Activated naive CD4-positive, alpha-beta T cell treated with anti-CD3 and anti-CD28 coated beads, Interleukin-2, amount 50 U/mL, for 24 hours (primary cell): ENCODE measurements around the gene HBA1.
A peak's percentile ranks its signal among the peaks of the same experiment; 100 is the strongest.
"Not testable (repeated sequence)": the region's sequence is repeated elsewhere in the genome, so short reads cannot be mapped to it uniquely, and the experiment has no call there.

ENCODE experiments used
- H3K27ac Mint-ChIP-seq: one replicate; pipeline ENCODE4 v1.8.0; 2021; ENCODE audit warnings: mild to moderate bottlenecking, mixed read lengths
- H3K27me3 Mint-ChIP-seq: one replicate; pipeline ENCODE4 v1.8.0; 2021; ENCODE audit warnings: mixed read lengths
- H3K36me3 Mint-ChIP-seq: one replicate; pipeline ENCODE4 v1.8.0; 2021; ENCODE audit warnings: mixed read lengths
- H3K4me1 Mint-ChIP-seq: one replicate; pipeline ENCODE4 v1.8.0; 2021; ENCODE audit warnings: mixed read lengths
- H3K4me3 Mint-ChIP-seq: one replicate; pipeline ENCODE4 v1.8.0; 2021; ENCODE audit warnings: mild to moderate bottlenecking, mixed read lengths
- H3K9me3 Mint-ChIP-seq: one replicate; pipeline ENCODE4 v1.8.0; 2021; ENCODE audit warnings: mixed read lengths

HBA1 gene

GRCh38 chr16:153129-153521 is 23.4 kb upstream of the HBA1 start:
- not testable (repeated sequence) for H3K9me3 Mint-ChIP-seq, H3K27ac Mint-ChIP-seq, H3K36me3 Mint-ChIP-seq

DNA sequence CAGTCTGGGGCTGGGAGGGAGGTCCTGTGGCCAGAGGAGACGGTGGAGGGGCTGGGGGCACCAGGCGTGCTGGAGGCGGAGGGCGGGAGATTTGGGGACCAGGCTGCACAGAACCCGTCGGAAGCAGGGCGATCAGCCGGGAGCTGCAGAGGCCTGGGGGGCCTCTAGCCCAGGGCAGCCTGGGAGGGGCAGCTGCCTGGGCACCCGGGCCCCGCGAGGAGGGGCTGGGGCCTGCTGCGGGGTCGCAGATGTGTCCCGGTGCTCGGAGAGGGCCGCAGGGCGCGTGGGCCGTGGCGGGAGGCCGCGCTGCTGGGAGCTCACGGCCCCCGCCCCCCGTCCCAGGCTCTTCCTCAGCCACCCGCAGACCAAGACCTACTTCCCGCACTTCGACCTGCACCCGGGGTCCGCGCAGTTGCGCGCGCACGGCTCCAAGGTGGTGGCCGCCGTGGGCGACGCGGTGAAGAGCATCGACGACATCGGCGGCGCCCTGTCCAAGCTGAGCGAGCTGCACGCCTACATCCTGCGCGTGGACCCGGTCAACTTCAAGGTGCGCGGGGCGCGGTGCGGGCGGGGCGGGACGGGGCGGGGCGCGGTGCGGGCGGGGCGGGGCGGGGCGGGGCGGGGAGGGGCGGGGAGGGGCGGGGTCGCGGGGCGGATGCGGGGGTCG is 22.8 kb upstream of the HBA1 start:
- peaks cover 23% of the 10 kb centered on the region for H3K27me3 Mint-ChIP-seq
- H3K4me3 Mint-ChIP-seq, H3K9me3 Mint-ChIP-seq, H3K4me1 Mint-ChIP-seq, H3K36me3 Mint-ChIP-seq, H3K27ac Mint-ChIP-seq: not testable (repeated sequence)

More at GRCh38 chr16:153129-153521, 23.4 kb upstream of the HBA1 start:
- H3K4me1 Mint-ChIP-seq, H3K4me3 Mint-ChIP-seq: not testable (repeated sequence)
- peaks cover 21% of the 10 kb centered on the region for H3K27me3 Mint-ChIP-seq

DNA sequence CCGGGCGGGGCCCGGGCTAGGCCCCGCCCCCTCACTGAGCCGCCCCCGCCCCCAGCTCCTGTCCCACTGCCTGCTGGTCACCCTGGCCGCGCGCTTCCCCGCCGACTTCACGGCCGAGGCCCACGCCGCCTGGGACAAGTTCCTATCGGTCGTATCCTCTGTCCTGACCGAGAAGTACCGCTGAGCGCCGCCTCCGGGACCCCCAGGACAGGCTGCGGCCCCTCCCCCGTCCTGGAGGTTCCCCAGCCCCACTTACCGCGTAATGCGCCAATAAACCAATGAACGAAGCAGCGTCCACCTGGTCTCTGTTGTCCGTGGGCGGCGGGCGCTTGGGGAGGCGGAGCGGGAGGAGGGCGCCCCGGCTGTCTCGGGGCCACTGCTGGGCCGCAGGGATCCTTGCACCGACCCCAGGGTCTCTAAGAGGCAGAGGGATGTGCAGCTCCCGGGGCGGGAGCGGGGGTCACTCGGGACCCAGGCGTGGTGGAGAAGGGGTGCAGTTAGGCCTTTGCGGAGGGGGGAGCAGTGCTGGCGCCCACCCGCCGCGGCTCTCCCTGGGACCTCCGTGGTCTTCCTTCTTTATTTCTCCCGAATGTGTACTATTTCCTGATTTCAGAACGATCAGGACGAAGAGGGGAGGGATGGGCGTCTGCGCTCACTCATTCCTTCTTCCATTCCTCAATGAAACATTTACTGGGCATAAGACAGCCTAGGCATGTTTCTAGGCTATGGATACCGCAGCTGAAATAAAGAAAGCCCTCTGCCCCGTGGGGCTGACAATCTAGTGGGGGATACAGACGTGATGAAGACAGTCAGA is 22.1 kb upstream of the HBA1 start:
- Mint-ChIP-seq H3K4me3 (peak overlapping the region; percentile 77), H3K9me3 (no peaks in the 10 kb centered on the region), H3K4me1 (peaks cover 9% of the 10 kb centered on the region), H3K27ac (peak overlapping the region; percentile 15), H3K36me3 (no peaks in the 10 kb centered on the region), H3K27me3 (peaks cover 26% of the 10 kb centered on the region)

GRCh38 chr16:155031-155398 is 21.5 kb upstream of the HBA1 start:
- H3K36me3 Mint-ChIP-seq = no peaks in the 10 kb centered on the region
- peaks cover 25% of the 10 kb centered on the region for H3K27me3 Mint-ChIP-seq
- H3K27ac Mint-ChIP-seq = no peak overlapping the region
- no peaks in the 10 kb centered on the region for H3K9me3 Mint-ChIP-seq
- H3K4me3 Mint-ChIP-seq = peak overlapping the region; percentile 77
- peaks cover 9% of the 10 kb centered on the region for H3K4me1 Mint-ChIP-seq

DNA sequence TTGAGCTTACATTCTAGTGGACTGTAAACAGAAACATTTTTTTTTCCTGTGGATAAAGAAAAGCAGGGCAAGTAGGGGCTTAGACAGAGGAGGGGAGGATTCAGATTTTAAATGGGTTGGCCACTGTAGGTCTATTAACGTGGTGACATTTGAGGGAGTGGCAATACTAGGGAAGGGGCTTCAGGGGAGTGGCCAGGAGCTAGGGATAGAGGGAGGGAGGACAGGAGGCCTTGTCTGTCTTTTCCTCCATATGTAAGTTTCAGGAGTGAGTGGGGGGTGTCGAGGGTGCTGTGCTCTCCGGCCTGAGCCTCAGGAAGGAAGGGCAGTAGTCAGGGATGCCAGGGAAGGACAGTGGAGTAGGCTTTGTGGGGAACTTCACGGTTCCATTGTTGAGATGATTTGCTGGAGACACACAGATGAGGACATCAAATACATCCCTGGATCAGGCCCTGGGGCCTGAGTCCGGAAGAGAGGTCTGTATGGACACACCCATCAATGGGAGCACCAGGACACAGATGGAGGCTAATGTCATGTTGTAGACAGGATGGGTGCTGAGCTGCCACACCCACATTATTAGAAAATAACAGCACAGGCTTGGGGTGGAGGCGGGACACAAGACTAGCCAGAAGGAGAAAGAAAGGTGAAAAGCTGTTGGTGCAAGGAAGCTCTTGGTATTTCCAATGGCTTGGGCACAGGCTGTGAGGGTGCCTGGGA is 17.2 kb upstream of the HBA1 start:
- Mint-ChIP-seq H3K27ac (no peak overlapping the region), H3K36me3 (no peaks in the 10 kb centered on the region), H3K4me1 (peaks cover 6% of the 10 kb centered on the region), H3K27me3 (peaks cover 21% of the 10 kb centered on the region), H3K4me3 (no peak overlapping the region), H3K9me3 (no peaks in the 10 kb centered on the region)

GRCh38 chr16:160242-160641 is 16.2 kb upstream of the HBA1 start:
- not testable (repeated sequence) for H3K9me3 Mint-ChIP-seq, H3K4me3 Mint-ChIP-seq, H3K36me3 Mint-ChIP-seq, H3K27ac Mint-ChIP-seq, H3K4me1 Mint-ChIP-seq
- H3K27me3 Mint-ChIP-seq = peaks cover 16% of the 10 kb centered on the region

GRCh38 chr16:160691-161190 is 15.7 kb upstream of the HBA1 start:
- Mint-ChIP-seq H3K4me1 (no peaks in the 10 kb centered on the region), H3K9me3 (no peaks in the 10 kb centered on the region), H3K36me3 (no peaks in the 10 kb centered on the region), H3K27ac (no peak overlapping the region), H3K27me3 (peaks cover 13% of the 10 kb centered on the region), H3K4me3 (no peak overlapping the region)

DNA sequence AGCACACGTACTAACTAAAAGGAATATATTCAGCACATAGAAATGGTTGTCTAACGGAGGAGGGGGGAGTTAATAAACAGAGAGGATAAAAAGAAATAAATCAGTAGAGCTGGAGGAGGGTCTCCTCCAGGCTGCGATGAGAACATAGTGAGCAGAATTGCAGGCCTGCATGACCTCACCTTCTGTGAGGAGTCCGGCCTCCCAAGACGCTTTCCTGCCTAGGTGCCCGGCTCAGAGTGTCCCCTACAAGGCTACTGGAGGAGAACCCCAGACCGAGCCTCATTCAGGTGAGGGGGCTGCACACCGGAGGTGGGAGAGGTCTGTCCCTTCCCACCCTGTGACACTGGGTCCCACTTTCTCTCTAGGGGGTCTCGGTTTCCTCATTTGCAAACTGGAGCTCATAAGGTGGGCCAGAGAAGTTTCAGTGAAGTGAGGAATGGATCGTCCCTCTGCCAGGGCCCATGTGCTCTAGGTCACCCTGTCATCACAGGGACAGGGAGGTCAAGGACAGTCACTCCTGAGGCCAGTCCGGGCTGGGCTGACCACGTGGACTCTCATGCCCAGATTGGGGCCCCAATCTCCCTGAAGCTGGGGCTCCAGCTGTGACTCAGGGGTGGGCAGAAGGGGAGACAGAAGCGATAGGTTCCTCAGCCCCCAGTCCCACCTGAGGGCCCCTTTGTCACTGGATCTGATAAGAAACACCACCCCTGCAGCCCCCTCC is 14.0 kb upstream of the HBA1 start:
- Mint-ChIP-seq H3K4me1 (peaks cover 5% of the 10 kb centered on the region), H3K36me3 (no peaks in the 10 kb centered on the region), H3K27ac (no peak overlapping the region), H3K4me3 (no peak overlapping the region), H3K9me3 (no peaks in the 10 kb centered on the region), H3K27me3 (peaks cover 15% of the 10 kb centered on the region)

GRCh38 chr16:163139-163538 is 13.3 kb upstream of the HBA1 start:
- not testable (repeated sequence) for H3K36me3 Mint-ChIP-seq, H3K4me1 Mint-ChIP-seq, H3K9me3 Mint-ChIP-seq, H3K4me3 Mint-ChIP-seq, H3K27ac Mint-ChIP-seq
- H3K27me3 Mint-ChIP-seq = peaks cover 17% of the 10 kb centered on the region

GRCh38 chr16:163696-164095 is 12.8 kb upstream of the HBA1 start:
- Mint-ChIP-seq H3K27me3 (peaks cover 19% of the 10 kb centered on the region), H3K4me3 (peak overlapping the region; percentile 55)
- H3K27ac Mint-ChIP-seq, H3K4me1 Mint-ChIP-seq, H3K9me3 Mint-ChIP-seq, H3K36me3 Mint-ChIP-seq: not testable (repeated sequence)

- H3K36me3 Mint-ChIP-seq, H3K4me3 Mint-ChIP-seq, H3K27ac Mint-ChIP-seq, H3K4me1 Mint-ChIP-seq, H3K9me3 Mint-ChIP-seq: not testable (repeated sequence)
- peaks cover 19% of the 10 kb centered on the region for H3K27me3 Mint-ChIP-seq
Measured at GRCh38 chr16:164134-164823, 12.2 kb upstream of the HBA1 start.

DNA sequence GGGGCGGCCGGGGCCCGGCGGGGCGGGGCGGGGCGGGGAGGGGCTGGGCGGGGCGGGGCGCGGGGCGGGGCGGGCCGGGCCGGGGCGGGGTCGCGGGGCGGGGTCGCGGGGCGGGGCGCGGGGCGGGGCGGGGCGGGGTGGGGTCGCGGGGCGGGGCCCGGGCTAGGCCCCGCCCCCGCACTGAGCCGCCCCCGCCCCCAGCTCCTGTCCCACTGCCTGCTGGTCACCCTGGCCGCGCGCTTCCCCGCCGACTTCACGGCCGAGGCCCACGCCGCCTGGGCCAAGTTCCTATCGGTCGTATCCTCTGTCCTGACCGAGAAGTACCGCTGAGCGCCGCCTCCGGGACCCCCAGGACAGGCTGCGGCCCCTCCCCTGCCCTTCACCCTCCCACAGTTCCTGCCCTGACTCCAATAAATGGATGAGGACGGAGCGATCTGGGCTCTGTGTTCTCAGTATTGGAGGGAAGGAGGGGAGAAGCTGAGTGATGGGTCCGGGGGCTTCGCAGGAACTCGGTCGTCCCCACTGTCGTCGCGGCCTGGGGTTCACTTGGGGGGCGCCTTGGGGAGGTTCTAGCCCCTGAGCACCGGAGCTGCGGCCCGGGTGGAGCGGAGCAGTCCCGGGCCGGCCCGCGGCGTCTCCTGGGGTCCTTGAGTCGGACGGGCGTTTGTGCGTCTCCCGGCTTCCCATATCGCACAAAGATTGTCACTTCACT is 11.5 kb upstream of the HBA1 start:
- peak overlapping the region; percentile 39 for H3K4me3 Mint-ChIP-seq
- peaks cover 18% of the 10 kb centered on the region for H3K27me3 Mint-ChIP-seq

GRCh38 chr16:165539-166374 is 10.7 kb upstream of the HBA1 start, which contains the start of gene HBM:
Gene HBM (plus strand): TSS chr16:165978. CDS start chr16:165998, 20 bp downstream.
- Mint-ChIP-seq H3K36me3 (no peaks in the 10 kb centered on the region), H3K27me3 (peaks cover 24% of the 10 kb centered on the region), H3K9me3 (no peaks in the 10 kb centered on the region)

More for the DNA sequence above, 11.5 kb upstream of the HBA1 start:
- H3K9me3 Mint-ChIP-seq = no peaks in the 10 kb centered on the region
- H3K36me3 Mint-ChIP-seq = no peaks in the 10 kb centered on the region
- no peak overlapping the region for H3K27ac Mint-ChIP-seq
- peaks cover 5% of the 10 kb centered on the region for H3K4me1 Mint-ChIP-seq

More at GRCh38 chr16:165539-166374, 10.7 kb upstream of the HBA1 start, which contains the start of gene HBM:
- H3K27ac Mint-ChIP-seq = no peak within 1 kb of the TSS
- peak within 1 kb of the TSS; percentile 55 for H3K4me3 Mint-ChIP-seq
- H3K4me1 Mint-ChIP-seq = peaks cover 5% of the 10 kb centered on the region
